Measurements from ENCODE around the gene SGPP2.
A peak's percentile ranks its signal among the peaks of the same experiment; 100 is the strongest.

SGPP2 gene

DNA sequence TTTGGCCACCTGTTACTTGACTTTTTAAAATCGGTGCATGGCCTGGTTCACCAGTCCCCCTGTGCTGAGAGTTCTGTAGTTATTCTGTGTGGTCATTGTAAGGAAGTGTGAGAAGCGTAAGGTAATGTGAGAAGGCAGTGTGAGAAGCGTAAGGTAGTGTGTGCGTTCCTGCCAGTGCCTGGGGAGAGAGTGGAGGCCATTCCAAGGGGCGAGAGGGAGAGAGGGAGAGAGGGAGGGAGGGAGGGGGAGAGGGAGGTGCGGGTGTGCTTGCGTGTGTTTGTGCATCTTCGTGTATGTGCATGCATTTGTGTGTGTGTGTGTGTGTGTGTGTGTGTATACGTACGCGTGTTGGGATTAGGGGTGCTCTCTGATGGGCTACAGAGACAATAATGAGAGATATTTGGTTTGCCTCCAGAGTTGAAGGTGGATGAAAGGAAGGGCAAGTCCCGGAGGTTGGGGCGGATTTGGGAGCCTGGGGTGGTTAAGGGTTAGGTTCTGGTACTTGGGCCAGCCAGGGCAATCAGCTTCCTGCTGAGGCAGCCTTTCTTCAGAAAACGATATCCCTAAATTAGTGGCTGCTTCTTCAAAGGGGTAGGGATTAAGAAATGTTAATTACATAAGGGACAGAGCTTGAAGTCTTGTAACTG lies 53.7 kb downstream of the SGPP2 start:
- no peak for DNase-seq

DNA sequence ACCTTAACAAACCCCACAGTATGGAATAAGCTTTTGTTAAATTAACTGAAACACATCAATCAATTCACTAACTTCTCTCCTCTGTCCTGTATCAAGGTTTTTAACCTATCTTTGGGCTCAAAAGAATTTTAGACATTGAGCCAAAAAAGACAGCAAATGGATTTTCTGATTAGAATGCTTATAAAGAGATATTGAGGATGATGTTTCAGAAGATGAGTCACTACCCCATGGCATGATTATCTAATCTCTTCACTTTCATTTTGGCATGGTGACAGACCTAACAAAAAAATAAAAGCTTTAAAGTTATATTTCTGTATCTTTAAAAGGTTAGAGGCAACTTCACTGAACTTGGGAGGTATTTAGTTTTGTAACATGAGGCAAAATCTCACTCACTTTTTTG lies 55.5 kb downstream of the SGPP2 start:
- peak; percentile 42 to 71 (median 61) for DNase-seq

DNA sequence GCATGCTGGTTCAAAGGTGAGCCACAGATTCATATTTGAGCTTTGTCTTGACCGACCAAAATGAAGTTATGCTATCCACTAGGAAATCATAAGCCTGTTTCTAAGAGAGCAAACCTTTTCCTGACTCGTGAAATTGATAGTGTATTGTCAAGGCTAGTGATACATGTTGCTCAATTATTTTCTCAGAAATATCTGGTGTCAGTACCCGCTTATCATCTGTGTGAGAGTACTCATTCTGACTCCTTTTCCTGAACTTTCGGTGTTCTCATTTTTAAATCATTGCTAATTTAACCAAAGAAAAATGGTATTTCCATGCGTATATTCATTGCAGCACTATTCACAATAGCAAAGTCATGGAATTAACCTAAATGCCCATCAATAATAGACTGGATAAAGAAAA lies 56.2 kb downstream of the SGPP2 start:
- DNase-seq = no peak

DNA sequence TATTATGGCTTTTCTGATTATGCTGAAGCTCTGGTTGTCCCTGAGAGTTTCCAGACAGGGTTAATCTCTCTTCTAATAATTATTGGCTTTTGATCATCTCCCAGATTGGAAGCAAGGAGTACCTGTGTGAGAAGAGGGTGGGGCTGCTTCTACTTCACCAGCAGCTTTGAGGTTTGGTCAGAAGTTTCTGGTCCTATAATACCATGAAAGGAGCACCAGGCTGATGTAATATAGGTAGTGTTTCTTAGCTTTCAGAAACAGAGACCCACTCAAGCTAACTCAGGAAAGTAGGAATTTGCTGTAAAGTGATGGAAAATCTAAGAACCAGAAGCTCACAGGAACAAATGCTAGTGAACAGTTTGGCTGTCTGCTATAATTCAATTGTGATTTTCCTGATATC lies 57.6 kb downstream of the SGPP2 start:
- DNase-seq = no peak

DNA sequence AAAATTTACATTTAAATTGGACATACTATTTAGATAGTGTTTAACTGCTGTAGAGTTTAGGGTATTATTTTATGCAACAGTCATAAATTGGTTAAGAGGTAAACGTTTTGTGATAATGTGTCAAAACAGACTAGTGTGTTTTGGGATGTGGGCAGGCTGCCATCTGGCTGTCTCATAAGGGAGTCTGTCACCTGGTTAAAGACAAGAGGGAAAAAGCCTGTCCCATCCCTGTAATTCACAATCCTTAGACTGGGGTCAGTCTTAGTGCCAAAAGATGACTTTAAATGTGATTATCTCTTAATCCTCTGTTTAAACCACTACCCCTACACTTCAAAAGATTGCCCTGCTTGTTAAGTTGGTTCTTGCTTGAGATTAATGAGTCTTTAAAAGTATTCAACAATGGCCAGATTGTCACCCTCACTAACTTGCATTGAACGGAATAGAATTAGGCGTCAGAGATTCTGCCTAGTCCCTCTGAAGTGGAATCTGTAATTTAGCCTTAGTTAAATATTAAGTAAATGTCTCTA lies 59.2 kb downstream of the SGPP2 start:
- DNase-seq = peak in 2 of 3 donors; percentile 19 to 45

DNA sequence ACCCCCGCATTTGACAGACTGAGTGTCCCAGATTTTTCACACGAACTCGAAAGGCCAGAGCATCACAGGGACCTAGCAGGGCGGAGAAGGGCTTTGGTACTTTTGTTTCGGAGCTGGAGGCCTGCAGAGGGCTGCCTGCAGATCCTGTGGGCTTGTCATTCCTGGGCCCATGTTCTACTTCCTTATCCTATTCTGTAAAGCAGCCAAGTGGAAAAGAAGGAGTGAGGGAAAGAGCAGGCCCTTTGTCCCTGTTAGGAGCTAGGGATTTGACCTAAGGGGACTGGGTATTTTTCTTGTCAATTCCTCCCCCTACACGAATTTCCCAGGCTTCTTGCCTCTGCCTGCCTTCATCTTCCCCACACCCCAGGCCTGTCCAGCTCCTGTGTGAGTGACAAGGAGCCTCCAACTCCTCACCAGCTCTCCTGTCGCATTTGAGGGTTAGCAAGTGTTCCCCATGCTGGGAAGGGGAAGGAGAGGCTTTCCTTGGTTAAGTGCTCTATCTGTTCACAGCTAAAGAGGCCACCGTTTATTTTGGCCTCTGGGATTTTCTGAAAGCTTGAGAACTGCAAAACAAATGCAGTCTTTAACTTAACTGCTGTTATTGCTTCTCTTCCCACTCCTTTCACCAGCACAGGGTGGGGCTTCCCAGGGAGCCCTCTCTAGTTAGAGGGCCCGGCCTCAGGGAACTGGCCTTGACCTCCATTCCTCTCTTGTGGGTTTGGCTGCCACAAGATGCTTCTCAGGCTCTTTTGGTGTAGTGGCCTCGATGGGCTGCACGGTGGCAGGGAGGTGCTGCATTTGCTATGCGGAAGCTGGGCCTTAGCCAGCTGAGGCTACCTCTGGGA lies 61.2 kb downstream of the SGPP2 start:
- no peak for DNase-seq

DNA sequence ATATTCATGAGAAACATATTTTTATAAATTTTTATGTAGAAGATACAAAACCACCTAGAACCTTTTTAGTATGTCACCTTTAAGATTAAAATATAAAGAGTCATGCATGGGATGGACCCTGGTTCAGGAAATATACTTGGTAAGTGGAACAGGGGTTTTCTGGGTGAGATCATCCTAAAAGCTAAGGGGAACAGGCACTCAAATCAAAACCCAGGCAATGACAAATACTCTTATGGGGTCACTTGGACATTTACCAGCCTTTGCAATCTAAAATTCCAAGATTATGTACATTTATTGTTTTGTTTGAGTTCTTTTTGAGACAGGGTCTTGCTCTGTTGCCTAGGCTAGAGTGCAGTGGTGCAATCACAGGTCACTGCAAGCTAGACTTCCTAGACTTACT lies 65.8 kb downstream of the SGPP2 start:
- peak; percentile 68 to 78 (median 75) for DNase-seq

DNA sequence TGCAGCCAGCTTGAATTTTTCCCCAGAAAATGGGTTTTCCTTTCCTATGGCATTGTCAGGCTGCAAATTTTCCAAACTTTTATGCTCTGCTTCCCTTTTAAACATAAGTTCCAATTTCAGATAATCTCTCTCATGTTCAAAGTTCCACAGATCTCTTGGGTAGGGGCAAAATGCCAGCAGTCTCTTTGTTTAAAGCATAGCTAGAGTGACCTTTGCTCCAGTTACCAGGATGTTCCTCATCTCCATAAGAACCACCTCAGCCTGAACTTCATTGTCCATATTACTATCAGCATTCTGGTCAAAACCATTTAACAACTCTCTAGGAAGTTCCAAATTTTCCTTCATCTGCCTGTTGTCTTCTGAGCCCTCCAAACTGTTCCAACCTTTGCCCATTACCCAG lies 68.3 kb downstream of the SGPP2 start:
- no peak for DNase-seq

DNA sequence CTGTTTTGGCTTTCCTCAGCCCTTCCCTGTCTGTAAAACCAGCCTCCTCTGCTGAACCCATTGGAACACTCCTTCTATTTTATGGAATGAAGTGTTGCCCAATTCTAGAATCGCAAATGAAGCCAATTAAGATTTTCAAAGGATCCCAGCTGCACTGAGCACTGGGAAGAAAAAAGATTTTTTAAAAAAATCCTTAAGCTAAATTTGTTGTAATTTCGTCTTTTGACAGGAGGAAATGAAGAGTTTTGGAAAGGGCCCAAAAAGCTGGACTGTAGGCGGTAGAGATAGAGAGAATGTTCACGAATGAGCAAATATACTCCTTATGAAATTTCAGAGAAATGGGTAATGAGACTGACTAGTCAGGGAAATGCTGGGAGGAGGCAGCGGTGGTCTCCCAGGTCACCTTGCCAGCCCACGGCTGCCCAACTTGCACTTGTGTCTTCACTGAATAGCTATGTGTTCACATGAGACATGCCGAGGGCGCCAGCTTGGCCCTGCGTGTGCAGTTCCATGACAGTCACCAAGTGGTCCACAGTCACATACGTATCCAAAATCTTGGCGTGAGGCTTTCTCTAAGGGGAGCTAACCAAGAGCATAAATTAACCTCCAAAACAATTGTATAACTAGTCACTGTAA lies 69.9 kb downstream of the SGPP2 start:
- no peak for DNase-seq

DNA sequence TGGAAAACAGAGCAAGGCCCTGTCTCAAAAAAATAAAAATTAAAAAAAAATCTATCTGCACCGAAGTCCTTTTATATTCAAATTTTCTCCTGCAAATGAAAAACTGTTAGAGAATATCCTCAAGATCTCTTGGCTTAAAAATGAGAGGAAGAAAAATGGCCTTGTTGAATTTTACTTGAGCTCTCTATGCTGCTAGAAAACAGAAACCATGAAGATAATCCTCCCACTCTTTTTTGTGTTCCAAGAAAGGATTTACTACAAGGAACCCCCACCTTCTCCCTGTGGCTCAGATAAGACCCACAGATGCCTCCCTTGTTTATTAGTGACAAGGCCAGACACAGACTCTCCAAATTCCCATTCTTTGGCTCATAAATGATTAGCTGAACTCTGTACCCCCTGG lies 71.0 kb downstream of the SGPP2 start:
- DNase-seq = no peak

DNA sequence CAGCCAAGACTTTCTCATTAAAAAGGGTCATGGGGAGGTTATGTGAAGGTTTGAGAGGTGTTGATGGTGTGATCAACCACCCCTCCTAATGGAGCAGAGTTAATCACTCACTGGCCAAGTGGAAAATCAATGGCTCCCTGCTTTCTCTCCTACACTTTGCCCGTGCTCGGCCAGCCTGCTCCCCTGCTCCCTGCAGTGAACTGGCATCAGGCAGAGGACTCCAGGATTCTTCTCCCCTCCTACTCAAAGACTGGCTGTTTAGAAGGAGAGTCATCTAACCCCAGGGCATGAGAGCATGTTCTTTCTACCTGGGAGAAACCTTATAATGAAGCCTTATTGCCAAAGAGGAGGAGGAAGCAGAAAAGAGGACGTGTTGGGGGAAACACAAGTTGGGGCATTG lies 74.9 kb downstream of the SGPP2 start:
- DNase-seq = no peak

DNA sequence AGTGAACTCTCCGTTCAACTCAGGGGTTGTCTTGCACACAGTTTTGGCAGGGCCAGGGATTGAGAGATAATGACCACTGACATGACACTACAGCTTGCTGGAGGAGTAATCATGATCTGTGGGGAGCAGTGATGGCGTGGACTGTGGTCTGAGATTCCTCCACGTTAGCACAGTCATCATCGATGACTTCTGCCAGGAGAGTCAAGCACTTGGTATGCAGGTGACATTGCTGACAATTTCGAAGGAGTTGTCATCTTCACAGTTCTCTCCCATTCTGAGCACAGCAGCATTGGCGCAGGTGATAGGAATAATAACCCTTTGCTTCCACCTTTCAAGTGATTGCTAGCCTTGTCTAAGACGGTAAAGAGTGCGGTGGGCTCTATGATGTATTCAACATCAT lies 79.8 kb downstream of the SGPP2 start:
- no peak for DNase-seq

DNA sequence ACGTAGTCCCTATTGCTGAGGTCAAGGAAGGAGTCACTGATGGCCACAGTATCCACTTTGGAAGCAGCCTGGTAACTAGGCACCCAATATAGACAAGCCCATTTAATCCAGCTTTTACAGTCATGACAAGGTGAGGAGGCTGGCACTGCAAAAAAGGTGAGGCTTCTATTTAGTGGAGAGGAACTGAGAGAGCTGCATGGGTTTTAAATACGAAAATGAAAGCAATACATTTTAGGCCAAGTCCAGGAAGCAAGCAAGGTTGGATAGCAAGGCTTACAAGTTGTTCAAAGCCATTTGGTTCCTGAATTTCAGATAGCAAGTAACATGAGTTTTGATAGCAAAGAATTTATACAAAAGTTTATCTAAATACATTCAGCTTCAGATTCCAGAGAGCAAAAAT lies 80.4 kb downstream of the SGPP2 start:
- DNase-seq = no peak

DNA sequence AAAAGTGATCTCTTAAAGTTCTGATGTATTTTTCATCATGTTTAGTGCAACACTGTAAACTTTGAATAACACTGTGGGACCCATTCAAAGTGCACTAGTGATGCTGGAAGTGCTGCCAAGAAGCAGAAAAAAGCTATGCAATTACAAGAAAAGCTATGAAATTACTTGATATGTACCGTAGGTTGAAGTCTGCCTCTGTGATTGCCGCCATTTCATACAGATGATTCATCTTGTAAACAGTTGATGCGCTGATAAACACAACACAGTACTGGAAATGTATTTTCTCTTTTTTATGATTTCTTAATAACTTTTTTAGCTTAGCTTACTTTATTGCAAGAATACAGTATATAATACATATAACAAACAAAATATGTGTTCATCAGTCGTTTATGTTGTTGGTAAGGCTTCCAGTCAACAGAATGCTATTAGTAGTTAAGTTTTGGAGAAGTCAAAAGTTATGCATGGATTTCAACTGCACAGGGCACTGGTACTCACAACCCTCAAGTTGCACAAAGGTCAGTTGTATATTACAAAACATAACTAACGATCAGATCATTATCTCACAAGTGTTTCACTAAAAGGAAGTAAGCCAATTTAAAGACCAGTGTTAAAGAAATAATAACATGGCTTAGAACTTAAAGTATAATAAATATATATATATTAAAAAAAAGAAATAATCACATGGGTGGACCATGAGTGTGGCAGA lies 82.0 kb downstream of the SGPP2 start:
- DNase-seq = no peak

DNA sequence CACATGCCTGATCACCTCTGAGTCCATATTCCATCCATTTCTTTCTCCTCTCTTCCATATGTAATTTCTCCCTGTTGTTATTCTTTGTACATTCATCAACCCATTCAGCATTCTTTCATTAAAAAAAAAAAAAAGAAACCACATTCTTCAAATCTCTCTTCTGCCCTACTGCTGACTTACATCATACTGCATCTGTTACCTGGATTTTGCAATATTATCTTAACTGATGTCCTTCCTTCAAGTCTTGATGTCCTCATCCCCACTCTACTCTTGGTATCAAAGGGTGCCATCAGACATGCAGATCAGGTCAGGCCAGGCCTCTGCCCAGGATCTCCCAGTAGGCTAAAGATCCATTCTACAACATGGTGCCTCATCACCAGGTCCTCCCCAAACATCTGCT lies 90.6 kb downstream of the SGPP2 start:
- no peak for DNase-seq

DNA sequence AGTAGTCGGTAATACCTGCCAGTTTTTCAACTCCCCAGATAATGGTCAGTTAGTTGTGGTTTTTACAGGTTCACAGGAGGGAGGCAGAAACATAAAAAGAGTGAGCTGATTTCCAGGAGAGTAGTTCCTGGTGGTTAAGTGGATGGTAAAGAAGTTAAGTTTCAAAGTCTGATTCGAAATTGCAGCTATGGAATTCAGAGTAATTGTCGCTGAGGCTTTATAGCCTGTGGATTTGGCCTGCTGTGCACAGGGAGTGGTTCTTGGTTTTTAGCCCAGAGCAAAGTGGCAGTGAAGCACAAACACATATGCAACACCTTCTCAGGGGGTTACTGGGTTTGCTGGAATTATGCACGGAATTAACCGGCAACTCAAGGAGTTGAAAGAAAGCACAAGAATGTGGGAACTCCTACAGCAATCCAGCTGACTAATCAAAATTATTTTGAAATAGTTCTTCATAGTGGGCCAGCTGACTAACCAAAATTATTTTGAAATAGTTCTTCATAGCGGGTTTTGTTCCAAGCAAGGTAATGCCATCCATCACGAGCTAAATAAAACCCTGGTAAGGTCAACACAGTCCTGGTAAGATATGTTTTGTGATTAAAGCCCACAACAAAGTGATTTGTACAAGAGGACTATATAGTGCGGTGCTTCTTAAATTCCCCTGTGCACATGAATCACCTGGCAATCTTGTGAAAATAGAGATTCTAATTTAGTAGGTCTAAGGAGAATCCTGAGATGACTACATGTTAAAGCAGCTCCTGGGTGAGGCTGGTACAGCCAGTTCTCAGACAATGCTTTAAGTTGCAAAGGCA lies 94.4 kb downstream of the SGPP2 start:
- DNase-seq = peak; percentile 10 to 52 (median 35)

DNA sequence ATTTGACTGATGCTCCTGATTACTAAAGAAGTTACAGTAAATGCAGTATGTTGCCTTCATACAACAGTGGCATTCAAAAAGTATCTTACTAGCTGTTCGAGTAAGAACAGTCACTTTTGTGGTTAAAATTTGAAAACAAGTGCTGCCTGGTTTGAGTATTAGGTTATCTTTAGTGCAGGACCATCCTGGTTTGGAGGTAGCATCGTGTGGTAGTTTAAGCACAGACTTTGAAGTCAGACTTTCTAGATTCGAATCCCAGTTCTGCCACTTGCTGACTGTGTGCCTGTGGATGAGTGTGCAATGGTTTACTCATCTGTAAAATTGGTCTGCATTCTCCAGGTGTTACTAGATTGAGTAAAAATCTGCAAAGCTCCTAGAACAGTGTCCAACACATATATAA lies 96.8 kb downstream of the SGPP2 start:
- DNase-seq = no peak

DNA sequence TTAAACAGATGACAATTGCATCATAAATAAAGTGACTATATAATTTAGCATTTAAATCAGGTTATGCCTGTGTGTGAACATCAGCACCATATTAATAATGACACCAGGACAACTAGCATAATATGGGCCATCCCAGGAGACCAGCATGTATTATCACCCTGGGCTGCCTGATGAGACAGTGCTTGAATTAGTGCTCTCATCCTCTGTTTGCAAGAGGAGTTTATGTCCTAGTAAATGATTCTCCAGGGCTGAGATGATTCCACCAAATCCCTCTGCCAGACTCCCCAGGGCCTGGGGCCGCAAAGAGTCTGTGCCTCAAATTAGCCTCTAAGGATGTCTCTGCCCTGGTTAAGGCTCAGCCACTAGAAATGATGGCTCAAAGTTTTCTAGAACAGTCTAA lies 97.7 kb downstream of the SGPP2 start:
- no peak for DNase-seq

DNA sequence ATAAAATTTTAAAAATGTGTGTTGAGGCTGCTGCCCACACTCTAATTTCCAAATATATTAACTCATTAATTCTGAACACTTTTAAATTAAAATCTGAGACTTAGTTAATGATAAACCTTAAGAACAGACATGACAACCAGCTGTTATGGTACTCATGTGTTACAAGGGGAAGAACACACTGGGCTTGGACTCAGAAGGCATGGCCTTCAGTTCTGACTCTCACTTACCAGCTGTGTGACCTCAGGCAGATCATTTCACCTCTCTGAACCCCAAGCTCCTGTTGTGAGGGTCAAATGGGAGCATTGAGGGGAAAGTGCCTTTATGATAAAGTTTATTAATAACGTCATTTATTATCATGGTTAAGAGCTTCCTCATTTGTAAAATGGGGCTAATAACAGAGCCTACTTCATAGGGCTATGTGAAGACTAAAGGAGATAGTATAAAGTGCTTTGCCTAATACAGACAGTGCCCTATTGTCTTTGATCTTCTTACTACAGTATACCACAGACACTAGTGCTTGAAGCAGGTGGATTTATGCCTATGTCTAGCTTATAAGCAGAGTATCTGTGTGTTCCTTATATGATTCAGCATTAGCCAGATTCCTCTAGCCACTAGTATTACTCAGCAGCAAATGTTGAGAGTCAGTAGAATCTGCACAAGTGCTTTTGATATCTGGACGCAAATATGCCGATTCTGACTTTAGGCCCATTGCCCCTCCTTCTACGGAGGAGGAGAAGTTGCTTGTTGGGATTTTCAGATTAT lies 99.6 kb downstream of the SGPP2 start:
- peak in 1 of 3 donors; percentile 33 for DNase-seq

DNA sequence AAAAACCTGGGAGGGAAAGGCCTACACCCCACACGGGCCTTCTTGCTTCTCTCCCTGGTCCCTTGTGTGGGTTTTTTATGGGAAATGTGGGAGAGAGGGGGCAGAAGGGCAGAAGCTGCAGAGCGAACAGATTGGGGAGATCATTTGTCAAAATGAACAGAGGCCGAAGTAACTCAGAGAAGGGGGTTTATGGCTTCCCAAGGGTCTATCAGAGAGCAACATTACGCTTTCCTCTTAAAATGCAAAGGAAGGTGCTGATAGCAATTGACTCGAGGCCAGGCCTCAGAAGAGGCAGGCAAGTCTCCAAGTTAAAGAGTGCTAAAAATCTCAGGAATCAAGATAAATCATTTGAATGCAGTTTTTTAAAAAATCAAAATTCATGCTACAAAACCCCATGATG lies 101.5 kb downstream of the SGPP2 start:
- no peak for DNase-seq

DNA sequence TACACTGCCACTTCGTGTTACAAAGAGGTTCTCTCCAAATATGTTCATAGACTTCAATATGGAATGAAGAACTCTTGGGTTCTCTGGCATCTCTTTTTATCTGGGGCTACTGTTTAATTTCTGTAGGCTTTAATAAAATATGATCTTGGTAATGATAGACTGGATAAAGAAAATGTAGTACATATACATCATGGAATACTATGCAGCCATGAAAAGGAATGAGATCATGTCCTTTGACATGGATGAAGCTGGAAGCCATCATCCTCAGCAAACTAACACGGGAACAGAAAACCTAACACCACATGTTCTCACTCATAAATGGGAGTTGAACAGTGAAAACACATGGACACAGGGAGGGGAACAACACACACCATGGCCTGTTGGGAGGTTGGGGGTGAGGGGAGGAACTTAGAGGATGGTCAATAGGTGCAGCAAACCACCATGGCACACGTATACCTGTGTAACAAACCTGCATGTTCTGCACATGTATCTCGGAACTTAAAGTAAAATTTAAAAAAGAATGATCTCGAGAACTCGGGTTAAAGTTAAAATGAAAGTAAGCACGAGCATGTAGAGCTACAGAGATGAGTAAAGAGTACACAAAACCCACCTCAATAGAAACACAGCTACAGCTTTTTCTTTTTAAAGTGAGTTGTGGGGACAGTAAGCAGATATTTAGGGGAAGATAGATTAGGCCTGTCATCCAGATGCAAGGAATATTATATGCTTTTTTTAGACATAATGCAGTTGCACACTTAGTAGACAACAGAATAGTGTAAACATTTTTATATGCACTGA lies 102.3 kb downstream of the SGPP2 start:
- no peak for DNase-seq

Measured in suppressor macrophage treated with lipopolysaccharide for 1 hour (primary cell).